ENCODE data around the gene WBP2.
"Not testable (repeated sequence)": the region's sequence is repeated elsewhere in the genome, so short reads cannot be mapped to it uniquely, and the experiment has no call there.

WBP2 gene

DNA sequence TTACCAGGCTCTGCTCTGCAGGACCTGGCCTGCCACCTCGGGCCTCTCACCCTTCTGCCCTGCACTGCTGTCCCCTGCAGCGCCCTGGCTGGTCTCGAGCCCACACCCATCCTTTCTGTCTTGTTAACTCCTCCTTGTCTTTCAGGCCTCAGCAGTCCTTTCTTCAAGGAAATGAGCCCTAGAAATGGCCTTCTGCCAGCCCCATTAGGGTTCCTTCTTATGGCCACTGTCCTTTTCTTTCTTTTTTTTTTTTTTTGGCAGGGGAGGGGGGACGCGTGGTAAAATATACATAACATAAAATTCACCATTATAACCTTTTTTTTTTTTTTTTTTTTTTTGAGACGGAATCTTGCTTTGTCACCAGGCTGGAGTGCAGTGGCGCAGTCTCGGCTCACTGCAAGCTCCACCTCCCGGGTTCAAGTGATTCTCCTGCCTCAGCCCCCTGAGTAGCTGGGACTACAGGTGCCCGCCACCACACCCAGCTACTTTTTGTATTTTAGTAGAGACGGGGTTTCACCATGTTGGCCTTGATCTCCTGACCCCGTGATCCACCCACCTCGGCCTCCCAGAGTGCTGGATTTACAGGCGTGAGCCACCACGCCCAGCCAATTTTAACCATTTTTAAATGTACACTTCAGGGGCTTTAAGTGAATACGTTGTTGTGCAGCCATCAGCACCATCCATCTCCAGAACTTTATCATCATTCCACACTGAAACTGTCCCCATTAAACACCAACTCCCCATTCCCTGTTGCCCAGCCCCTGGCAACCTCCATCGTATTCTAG is 10.5 kb upstream of the WBP2 start:
- DNase-seq, result not testable (repeated sequence)

DNA sequence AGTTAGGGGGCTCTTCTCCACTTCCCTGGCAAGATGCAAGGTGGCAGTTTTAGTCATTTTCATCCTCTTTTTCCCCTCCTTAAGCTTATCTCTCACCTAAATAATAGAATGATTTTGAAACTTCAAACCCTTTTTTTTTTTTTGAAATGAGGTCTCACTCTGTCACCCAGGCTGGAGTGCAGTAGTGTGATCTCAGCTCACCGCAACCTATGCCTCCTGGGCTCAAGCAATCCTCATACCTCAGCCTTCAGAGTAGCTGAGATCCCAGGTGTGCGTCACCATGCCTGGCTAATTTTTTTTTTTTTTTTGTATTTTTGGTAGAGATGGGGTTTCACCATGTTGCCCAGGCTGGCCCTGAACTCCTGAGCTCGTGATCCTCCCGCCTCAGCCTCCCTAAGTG is 9.8 kb upstream of the WBP2 start:
- DNase-seq, result not testable (repeated sequence)

DNA sequence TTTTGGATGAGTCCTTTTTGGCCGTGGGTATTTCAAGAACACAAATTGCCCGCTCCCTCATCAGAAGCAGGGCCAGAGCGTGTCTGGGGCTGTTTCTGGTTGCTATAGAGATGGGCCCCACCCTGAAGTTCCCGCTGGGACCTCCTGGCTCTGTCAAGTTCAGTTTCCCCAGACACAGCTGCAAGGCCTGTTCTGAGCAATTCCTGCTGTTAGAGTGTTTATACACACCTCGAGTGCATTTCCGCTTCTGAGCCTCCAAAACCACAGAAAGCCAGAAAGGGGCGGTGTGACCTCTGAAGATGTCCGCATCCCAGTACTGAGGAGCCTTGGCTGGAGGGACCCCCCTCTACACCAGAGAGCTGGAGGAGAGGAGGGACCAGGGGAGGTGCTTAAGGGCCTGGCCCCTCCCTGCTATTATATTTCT is 9.3 kb upstream of the WBP2 start:
- DNase-seq, result no peak

DNA sequence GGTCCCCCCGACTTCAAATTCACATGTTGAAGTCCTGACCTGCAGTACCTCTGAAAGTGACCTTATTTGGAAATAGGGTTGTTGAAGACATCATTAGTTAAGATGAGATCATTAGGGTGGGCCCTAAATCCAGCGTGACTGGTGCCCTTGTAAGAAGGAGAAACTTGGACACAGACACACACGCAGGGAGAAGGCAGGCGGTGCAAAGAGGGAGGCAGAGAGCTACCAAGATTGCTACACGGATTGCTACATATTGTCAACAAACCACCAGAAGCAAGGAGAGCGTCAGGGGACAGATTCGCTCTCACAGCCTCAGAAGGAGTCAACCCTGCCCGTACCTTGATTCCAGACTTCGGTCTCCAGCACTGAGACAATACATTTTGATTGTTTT is 6.8 kb upstream of the WBP2 start:
- no peak for DNase-seq

DNA sequence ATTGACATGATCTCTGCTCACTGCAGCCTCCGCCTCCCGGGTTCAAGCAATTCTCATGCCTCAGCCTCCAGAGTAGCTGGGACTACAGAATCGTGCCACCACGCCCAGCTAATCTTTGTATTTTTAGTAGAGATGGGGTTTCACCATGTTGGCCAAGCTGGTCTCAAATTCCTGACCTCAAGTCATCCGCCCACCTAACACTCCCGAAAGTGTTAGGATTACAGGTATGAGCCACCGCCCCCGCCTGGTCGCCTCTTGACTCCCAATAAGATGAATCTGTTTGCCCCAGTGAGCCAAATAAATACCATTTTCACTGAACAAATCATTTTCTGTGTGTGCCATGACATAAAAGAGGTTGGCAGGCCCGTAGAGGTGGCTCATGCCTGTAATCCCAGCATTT is 4.2 kb upstream of the WBP2 start:
- DNase-seq, result not testable (repeated sequence)

DNA sequence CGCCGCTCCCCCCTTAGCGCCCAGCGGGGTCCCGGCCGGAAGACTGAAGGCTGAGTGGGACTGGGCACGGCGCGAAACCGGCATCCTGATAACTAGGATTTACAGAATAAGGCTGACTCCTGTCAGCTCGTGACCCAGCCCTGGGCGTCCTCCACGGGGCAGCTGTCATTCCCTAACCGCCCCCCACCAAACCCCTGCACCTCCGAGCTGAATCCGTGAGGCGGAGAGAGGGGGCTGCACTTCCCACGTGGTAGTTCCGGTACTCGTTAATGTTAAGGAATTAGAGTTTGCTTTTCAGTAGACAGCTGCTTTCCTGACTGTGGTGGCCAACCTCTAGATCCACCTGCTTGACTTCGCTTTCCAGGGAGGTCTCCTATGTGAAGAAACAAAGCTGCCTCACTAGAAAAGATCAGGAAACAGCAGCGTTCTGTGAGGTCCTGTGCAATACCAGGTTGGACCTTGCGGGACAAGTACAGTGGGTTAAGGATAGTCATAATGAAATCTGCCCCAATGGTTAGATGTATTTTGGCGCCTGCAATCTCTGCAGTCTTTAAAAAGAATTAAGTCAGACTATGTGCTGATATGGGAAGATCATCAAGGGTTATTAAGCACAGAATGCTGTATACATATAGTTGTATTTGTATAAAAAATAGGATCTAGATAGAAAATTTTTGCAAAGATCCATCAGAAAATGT is 1.1 kb upstream of the WBP2 start:
- DNase-seq, result no peak

DNA sequence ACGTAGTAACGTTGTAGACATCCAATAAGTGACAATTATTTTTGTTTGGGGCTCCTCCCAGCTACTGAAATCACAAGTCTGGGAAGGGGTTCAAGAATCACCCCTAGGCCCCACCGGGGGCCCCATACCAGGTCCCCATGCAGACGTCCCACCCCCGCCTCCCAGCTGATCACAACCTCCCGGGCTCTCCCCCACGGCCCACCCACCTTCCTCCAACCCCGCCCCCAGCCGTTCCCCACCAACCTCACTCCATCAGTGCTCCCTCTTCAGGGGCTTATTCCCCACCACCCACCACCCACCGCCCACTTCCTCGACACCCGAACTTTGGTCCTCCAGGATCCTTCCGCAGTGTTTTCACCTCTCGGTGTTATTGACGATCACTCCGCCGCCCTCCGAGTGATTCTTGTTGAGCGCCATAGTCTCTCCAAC is 240 bp downstream of the WBP2 start:
- no peak for DNase-seq

DNA sequence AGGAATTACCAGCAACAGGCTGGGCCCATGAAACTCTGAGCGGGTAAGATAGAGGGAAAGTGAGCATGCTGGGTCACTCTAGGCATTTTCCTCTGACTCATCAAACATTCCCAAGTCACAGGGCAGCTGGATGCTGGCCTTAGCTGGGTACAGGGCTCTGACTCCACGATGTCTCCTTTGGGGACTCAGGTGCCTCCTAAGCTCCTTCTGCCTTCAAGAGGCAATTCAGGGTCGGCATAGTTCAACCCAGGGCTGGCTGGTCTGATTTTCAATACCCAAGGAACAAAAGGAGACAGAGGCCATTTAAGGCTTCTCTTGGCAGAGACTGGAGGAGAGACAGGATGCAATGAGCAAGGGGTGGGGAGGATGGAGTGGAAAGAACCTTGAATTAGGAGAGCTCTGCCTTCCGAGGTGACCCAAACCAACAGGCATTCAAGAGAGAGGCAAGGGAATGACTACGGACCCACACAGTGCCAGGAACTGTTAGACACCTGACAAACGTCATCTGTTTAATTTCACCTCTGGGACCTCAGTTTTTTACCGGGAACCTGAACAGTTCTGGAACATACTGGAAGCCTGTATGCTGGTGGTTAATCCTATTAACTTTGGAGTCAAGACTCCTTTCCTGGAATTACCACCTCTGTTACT is 910 bp downstream of the WBP2 start:
- DNase-seq, result no peak

DNA sequence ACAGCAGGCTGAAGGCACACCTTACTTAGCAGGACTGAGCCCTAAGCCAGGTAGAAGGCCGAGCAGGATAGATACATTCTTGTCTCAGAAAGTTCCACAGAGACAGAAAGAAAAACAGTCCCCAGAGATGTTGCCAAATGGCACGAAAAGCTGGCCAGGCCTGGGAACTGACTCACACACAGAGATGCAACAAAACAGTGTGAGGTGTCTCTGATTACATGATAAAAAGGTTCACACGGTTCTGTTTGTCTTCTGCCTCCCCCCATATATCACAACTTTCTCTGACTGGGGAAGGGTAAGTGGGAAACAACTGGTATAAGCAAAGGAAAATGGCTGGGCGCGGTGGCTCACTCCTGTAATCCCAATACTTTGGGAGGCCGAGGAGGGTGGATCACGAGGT is 1.7 kb downstream of the WBP2 start:
- no peak for DNase-seq

DNA sequence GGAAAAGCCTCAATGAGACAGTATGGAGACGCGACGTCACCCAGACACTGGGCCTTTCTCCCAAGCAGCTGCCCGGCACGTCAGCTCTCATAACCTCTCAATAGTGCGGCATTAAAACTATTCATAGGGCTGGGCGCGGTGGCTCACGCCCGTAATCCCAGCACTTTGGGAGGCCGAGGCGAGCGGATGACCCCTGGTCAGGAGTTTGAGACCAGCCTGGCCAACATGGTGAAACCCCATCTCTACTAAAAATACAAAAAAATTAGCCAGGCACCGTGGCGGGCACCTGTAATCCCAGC is 3.5 kb downstream of the WBP2 start:
- DNase-seq, result not testable (repeated sequence)

DNA sequence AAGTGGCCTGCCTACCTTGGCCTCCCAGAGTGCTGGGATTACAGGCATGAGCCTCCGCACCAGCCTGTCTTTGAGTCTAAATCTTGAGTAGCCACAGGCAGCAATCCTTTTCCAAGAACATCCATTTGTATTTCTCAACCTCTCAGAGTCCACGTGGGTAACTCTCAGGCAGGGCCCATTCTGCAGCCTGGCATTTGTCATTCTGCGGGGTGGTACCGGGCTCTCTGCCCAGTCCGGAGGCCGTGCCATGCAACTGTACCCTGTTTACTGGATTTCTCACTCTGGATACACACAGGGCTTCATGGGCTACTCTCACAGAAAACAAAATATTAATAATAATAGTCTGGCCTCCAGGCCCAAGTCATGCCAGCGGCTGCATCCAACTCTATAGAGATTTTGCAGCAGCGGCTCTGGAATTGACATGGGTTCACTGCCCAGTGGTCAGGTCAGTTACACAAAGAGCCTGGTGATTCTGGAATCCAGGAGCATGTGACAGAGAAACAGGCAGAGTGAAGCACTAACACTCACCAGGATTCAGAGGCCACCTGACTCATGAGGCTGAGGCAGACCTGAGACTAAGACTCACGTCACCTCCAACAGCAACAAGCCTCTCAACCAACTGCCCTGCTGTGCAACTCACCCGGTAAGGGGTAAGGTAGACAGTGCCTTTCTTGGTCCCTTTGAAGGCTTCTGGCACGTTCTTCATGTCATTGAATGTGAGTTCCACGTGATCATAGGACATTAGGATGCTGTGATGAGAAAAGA is 4.0 kb downstream of the WBP2 start:
- no peak for DNase-seq

DNA sequence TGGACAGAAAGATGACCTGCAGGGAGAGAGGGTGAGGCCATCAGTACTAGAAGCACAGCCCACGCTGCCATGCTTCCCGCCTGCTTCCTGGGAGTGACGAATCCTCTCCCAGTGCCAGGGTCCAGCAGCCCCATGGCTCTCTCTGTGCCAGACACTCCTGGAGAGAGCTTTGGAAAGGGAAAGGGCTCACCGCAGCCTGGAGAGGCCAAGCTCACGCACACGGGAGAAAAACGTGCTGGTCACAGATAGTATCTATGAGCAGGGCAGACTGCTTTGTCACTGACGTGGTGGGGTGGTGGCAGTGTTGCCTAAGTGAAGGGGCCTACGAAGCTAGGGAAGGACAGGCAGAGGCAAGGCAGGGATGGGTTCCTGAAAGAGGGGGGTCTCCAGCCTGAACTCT is 5.4 kb downstream of the WBP2 start:
- DNase-seq, result no peak

DNA sequence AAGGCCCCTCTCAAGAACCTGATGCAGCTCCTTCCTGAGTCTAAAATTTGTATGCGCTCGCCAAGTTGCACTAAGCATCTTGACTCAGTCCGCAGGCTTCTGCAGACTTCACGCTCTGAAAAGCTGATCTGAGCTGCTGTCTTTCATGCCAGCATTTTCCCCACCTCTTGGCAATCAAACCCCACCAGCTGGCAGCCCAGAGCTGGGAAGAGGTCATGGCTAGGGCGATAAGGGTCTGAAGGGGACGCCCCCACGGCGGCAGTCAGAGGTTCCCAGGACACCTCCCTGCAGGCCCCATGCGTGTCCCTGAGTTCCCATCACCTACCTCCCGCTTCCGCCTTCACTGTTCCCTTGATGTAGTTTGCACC is 5.9 kb downstream of the WBP2 start:
- no peak for DNase-seq

DNA sequence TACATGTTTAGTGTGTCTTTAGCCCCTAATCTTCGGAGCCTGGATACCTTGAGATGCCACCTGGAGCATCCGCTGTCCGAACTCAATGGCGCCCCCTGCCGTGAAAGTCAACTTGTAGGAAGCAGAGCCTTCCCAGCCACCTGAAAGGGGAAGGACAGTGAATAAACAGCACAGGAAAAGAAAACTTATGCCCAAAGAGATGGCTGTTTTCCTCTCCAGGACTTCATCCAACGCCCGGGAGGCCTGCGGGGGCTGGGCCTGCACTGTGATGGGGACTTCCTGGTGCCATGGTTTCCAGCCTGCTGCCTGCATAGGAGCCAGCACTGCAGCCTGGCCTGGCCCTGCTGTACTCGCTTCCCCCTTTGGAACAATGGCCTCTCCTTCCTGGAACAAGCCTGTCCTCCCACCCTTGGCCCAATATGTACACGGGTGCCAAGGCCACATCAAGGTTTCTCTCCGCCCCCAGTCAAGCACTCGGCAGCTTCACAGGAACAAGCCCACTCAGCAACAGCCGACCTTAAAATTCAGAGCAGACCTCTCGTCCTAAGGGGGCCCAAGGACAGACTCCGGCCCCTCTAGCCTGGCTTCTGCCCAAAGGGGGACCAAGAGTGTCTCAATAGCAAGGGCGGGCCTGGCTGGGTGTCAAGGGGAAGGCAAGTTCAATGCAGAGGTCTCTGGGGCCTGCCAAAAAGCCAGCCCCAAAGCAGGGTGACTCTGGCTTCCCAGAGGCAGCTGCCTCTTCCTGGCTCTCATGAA is 6.4 kb downstream of the WBP2 start:
- peak; percentile 31 for DNase-seq

DNA sequence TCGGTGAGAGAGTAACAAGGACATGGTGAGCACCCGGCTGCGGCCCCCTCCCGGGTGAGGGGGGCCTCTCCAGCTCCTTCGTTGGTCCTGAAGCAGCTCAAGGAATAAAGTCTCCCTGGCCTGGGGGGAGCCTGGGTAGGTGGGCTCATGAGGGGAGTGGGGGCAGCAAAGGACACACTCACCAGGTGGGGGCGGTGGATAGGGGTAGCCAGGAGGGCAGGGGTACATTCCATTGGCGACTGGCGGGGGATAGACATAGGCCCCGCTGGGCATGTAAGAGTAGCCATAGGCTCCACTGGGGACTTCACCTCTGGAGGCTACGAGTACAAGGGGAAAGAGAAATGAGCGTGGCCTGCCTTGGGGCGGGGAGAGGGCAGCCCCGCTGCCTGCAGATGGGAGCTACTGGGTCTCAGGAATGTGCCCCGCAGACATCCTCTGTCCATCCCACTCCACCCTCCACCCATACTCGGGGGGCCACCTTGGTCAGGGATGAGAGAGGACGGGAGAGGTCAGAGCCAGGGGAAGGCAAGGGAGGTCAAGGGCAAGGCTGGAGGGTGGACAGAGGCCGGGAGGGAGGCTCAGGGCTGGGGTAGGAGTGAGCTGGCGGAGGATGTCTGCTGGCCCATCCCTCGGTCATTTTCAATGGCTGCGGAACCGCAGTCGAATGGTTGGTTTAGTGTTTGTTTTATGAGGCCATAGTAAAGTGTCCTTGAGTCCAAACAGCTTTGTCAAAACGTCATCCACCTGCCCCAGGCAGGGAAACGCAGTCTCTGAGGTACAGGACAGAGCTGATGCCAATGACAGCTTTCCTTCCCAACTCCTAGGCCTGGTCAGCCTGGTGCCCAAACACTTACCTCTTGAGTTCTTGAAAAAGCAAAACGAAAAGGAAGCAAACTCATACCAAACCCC is 7.3 kb downstream of the WBP2 start:
- no peak for DNase-seq

DNA sequence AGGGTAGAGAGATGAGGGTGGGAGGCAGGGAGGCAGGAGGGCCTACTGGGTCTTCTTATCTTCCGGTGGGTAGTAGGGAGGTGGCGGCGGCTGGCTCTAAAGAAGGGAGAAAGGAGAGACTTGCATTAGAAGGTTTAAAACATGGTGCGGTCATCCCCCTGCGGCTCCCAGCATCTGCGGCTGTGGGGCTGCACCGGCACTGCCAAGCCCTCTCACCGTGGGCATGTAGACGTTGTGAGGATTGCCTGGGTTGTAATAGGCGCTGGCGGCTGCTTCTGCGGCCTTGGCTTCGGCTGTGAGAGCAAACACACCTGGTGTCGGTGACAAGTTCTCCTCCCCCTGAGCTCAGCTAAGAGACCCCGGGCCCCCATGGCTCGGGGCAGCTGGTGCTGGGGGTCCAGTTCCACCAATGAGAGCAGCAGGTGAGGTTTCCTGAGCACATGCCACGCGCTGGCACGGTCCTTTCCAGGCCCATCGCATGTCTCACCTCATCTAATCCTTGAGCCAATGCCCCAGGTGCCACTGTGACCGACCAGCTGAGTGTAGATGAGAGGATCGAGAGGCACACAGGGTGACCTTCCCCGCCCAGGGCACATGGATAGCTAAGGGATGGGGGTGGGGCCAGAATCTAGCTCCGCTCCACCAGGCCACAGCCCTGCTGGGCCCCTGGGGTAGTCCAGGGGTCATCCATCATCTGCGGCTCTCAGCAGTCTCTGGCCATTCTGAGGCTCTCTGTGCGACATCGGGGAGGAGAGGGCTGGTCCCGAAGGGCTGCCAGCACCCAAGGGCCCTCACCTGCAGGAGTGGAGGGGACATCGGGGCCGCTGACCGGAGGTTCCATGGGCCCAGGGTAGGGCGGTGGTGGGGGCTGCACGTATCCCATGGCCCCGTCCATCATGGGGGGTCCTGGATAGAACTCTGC is 8.2 kb downstream of the WBP2 start:
- no peak for DNase-seq

DNA sequence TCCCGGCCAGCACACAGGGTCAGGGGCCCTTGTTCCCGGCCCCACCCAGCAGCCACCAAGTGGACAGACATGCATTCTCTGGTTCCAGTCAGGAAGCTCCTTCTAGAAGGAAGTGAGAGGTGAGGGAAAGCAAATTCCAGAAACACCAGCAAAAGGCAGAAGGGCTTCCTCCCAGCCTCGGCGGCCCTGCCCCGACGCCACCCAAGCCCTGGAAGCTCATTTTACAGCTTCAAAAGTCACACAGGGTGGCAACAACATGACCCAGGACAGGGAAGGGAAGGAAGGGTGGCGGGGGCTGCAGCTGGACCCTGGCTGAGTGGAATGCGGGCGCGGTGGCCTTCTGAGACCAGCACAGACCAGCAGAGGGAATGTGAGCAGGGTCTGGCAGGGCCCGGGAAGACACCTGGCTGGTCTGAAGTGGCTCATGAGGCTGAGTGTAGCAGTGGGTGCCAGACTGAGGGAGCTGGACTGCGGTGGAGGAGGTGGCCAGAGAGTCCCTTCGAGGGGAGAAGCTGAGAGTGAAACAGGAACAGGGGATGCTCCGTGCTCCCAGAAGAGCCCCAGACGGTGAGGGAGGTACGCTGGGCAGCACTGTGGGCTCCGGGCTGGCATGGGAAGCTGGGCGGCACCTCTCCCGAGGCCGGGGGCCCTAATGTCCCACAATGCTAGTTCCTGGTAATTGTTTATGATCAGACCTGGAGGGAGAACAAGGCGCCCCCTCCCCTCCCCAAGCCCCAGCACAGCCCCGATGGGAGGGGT is 9.0 kb downstream of the WBP2 start:
- DNase-seq, result no peak

DNA sequence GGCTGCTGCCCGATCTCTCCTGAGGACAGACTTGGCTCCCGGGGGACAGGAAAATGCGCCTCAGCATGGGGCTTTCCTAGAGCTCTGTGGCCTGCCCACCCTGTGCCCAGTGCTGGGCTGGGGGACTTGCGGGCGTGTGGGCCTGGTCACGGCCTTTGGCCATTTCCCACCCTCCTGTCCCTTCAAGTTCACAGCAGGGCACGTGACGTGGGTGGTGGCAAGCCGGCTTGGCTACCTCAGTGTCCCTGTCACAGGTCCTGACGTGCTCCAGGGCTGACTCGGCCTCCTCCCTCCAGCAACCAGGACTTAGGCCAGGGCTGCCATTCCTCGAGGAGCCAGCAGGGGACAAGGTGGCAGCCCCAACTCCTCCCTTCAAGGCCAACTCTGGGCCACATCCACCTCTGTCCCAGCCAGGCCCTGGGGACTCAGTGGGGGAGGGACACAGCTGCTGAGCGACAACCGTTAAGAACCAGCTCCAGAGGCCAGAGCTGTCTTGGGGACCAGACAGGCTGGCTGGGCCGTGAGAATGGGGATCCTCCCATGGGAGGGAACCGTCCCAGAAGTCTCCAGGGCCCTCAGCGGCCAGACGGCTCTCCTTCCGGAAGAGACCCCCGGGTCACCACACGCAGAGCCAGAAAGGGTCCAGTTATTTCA is 9.9 kb downstream of the WBP2 start:
- peak; percentile 21 for DNase-seq

DNA sequence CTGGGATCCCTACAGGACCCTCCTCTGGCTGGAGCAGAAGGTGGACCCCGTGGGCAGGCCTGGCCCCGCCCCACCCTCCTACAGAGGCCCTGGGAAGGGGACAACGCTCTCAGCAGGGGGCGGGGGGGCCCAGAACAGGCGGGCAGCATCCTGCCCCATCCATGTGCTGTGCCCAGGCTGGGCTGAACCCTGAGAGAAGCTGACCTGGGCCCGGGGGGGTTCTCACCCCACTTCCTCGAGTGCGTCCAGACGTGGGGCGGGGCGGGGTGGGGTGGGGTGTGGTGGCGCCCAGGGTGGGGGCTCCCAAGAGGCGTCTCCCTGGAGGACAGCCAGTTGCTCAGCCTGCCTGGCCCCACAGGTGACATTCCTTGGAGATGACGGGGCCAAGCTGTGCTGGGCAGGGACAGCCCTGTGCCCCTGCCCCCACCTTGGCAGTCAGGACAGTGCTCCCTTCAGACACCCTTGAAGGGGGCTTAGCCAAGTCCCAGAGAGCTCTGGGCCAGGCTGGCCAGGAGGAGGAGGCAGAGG is 10.5 kb downstream of the WBP2 start:
- DNase-seq, result no peak

Measured in NCI-H1092 (cell line).